Measurements from ENCODE around the gene PAK3. TPM values are rescaled to one million over a fixed set of nuclear protein-coding genes. Genes with fewer than 3 reads are reported as not detected.

The PAK3 gene
- total and polyA plus RNA-seq, 2 experiments from 2014 or later = 2.4 to 2.9 TPM

DNA sequence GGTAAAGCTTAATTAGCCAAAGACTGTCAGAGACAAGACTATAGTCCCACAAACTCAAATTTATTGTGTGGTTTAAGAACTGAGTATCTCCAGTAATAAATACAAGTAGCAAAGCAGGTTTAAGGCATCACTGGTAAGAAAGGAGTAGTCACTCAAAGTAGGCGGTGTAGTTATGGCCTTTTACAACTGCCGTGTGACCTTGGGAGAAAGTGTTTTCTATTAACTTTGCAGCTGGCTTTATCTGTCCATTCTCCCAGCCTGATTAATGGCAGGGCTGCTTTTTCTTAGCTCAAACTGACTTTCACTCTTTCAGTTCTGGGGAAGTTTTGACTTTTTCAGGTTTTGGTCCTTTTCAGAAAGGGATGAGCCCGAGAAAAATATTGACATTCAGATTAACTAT is 7.4 kb upstream of the PAK3 start:
- no peaks in the 10 kb centered on the region for H3K4me1 ChIP-seq (ENCODE audit: insufficient read depth)
- no peak overlapping the region for H3K27ac ChIP-seq
- H3K4me3 ChIP-seq = no peak overlapping the region
- WGBS (ENCODE audit: low lambda C conversion rate, missing lambda C conversion rate) = 38% methylated on average over 3 of the region's 3 CpGs
- no peaks in the 10 kb centered on the region for H3K9me2 ChIP-seq (replicated peaks; ENCODE audit: insufficient read depth)
- peaks cover 49% of the 10 kb centered on the region for H3K27me3 ChIP-seq
- H3K36me3 ChIP-seq (replicated peaks; ENCODE audit: insufficient read depth, low read depth) = no peaks in the 10 kb centered on the region
- TF ChIP-seq EZH2 (IDR thresholded peaks at IDR 0.05; ENCODE audit: borderline replicate concordance) = no peak
- peak; percentile 87 for TF ChIP-seq EZH2phosphoT487 (IDR thresholded peaks at IDR 0.05; ENCODE audit: low read depth, severe bottlenecking, unreplicated experiment)
- no peaks in the 10 kb centered on the region for H4K20me1 ChIP-seq (ENCODE audit: insufficient read depth, poor library complexity, severe bottlenecking)
- H3K4me2 ChIP-seq = no peak overlapping the region
- H3K79me2 ChIP-seq = no peaks in the 10 kb centered on the region
- no peak for DNase-seq (ENCODE audit: low spot score)
- no peaks in the 10 kb centered on the region for H3K9me3 ChIP-seq (ENCODE audit: low read depth)
- H2AFZ ChIP-seq = no peak overlapping the region

DNA sequence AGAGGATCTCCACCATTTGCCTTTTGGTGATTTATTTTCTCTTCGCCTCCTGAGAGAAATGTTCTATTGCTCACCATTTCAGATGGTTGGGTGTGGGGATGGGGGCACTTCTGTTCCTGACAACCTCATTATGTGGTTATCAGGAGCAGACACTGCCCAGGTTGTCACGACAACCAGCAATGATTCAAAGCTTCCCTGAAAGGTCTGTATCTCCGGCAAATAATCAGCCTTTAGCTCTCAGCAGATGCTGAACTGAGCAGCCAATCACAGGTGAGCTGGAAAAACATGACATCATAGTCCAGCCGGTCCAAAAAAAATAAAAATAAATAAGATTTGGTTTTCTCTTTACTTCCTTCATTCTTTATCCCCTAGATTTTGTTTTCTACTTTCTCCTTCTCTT is 5.5 kb upstream of the PAK3 start:
- WGBS (ENCODE audit: low lambda C conversion rate, missing lambda C conversion rate) = 66% methylated on average over 4 of the region's 4 CpGs
- no peak for DNase-seq (ENCODE audit: low spot score)

DNA sequence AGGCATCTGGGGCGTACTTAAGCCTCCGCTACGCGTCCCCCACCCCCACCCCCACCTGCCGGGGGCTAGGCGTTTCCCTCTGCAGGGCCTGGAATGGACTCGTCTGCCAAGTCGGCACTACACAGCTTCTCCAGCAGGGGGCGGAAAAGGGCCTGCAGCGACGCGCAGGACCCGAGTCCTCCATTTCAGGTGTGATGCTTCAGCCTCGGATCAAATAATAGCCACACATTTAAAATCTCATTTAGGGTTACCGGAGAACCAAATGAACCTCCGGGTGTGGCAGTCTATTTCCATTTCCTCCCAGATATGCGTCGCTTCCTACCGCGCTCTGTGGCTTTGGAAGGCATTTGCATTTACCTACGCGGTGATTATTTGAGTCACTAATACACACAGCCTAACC is 2.9 kb downstream of the PAK3 start:
- H3K4me2 ChIP-seq = peak overlapping the region; percentile 23
- H3K27me3 ChIP-seq = peaks cover 35% of the 10 kb centered on the region
- no peaks in the 10 kb centered on the region for H3K9me2 ChIP-seq (replicated peaks; ENCODE audit: insufficient read depth)
- whole genome bisulfite sequencing (ENCODE audit: low lambda C conversion rate, missing lambda C conversion rate) = 30% methylated on average over 21 of the region's 22 CpGs
- H3K36me3 ChIP-seq (replicated peaks; ENCODE audit: insufficient read depth, low read depth) = no peaks in the 10 kb centered on the region
- DNase-seq (ENCODE audit: low spot score) = peak; percentile 77
- H3K9me3 ChIP-seq (ENCODE audit: low read depth) = no peaks in the 10 kb centered on the region
- H3K4me1 ChIP-seq (ENCODE audit: insufficient read depth) = no peaks in the 10 kb centered on the region
- TF ChIP-seq EZH2 (IDR thresholded peaks at IDR 0.05; ENCODE audit: borderline replicate concordance) (no peak), EZH2phosphoT487 (IDR thresholded peaks at IDR 0.05; ENCODE audit: low read depth, severe bottlenecking, unreplicated experiment) (no peak)
- TF ChIP-seq, protein P1, sequence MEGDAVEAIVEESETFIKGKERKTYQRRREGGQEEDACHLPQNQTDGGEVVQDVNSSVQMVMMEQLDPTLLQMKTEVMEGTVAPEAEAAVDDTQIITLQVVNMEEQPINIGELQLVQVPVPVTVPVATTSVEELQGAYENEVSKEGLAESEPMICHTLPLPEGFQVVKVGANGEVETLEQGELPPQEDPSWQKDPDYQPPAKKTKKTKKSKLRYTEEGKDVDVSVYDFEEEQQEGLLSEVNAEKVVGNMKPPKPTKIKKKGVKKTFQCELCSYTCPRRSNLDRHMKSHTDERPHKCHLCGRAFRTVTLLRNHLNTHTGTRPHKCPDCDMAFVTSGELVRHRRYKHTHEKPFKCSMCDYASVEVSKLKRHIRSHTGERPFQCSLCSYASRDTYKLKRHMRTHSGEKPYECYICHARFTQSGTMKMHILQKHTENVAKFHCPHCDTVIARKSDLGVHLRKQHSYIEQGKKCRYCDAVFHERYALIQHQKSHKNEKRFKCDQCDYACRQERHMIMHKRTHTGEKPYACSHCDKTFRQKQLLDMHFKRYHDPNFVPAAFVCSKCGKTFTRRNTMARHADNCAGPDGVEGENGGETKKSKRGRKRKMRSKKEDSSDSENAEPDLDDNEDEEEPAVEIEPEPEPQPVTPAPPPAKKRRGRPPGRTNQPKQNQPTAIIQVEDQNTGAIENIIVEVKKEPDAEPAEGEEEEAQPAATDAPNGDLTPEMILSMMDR (IDR thresholded peaks at IDR 0.05; ENCODE audit: poor library complexity) = peak; percentile 73
- no peak overlapping the region for H3K27ac ChIP-seq
- H4K20me1 ChIP-seq (ENCODE audit: insufficient read depth, poor library complexity, severe bottlenecking) = no peaks in the 10 kb centered on the region
- no peaks in the 10 kb centered on the region for H3K79me2 ChIP-seq
- H2AFZ ChIP-seq = no peak overlapping the region
- no peak overlapping the region for H3K4me3 ChIP-seq

More for the DNA sequence above, 5.5 kb upstream of the PAK3 start:
- TF ChIP-seq EZH2 (IDR thresholded peaks at IDR 0.05; ENCODE audit: borderline replicate concordance) (no peak), EZH2phosphoT487 (IDR thresholded peaks at IDR 0.05; ENCODE audit: low read depth, severe bottlenecking, unreplicated experiment) (no peak)
- TF ChIP-seq, protein P1 (IDR thresholded peaks at IDR 0.05; ENCODE audit: poor library complexity) = no peak
- Histone ChIP-seq H3K27me3 (peaks cover 66% of the 10 kb centered on the region), H3K4me1 (ENCODE audit: insufficient read depth) (no peaks in the 10 kb centered on the region), H3K27ac (no peak overlapping the region), H3K9me3 (ENCODE audit: low read depth) (no peaks in the 10 kb centered on the region), H4K20me1 (ENCODE audit: insufficient read depth, poor library complexity, severe bottlenecking) (no peaks in the 10 kb centered on the region), H3K9me2 (replicated peaks; ENCODE audit: insufficient read depth) (no peaks in the 10 kb centered on the region), H2AFZ (no peak overlapping the region), H3K4me2 (no peak overlapping the region), H3K4me3 (no peak overlapping the region), H3K36me3 (replicated peaks; ENCODE audit: insufficient read depth, low read depth) (no peaks in the 10 kb centered on the region), H3K79me2 (no peaks in the 10 kb centered on the region)

DNA sequence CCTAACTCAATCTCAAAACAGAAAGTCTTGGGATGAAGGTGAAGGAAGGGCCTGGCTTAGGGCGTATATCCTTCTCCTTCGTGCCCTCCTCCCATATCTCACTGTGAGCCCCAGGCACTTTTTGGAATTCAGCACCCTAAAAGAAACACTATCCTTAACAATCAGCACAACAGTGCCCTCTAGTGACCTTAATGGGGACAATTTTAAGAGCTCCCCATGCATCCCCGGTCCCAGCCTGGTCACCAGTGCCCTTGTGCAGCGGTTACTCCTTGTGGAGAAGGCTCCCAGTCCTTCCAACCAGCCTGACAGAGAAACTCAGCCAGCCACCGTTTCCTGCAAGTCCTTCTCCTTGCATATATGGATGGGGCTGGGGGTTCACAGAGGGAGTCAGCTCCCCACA is 4.2 kb downstream of the PAK3 start:
- no peaks in the 10 kb centered on the region for H3K79me2 ChIP-seq
- H3K9me3 ChIP-seq (ENCODE audit: low read depth) = no peaks in the 10 kb centered on the region
- no peaks in the 10 kb centered on the region for H3K4me1 ChIP-seq (ENCODE audit: insufficient read depth)
- DNase-seq (ENCODE audit: low spot score) = peak; percentile 57
- H3K4me2 ChIP-seq = no peak overlapping the region
- H2AFZ ChIP-seq = no peak overlapping the region
- no peaks in the 10 kb centered on the region for H3K36me3 ChIP-seq (replicated peaks; ENCODE audit: insufficient read depth, low read depth)
- H3K4me3 ChIP-seq = no peak overlapping the region
- peaks cover 24% of the 10 kb centered on the region for H3K27me3 ChIP-seq
- WGBS (ENCODE audit: low lambda C conversion rate, missing lambda C conversion rate) = 36% methylated on average over 5 of the region's 5 CpGs
- no peaks in the 10 kb centered on the region for H4K20me1 ChIP-seq (ENCODE audit: insufficient read depth, poor library complexity, severe bottlenecking)
- no peaks in the 10 kb centered on the region for H3K9me2 ChIP-seq (replicated peaks; ENCODE audit: insufficient read depth)
- H3K27ac ChIP-seq = no peak overlapping the region
- TF ChIP-seq EZH2 (IDR thresholded peaks at IDR 0.05; ENCODE audit: borderline replicate concordance) = no peak
- TF ChIP-seq, protein P1 (IDR thresholded peaks at IDR 0.05; ENCODE audit: poor library complexity) = peak; percentile 46
